GM21717 (cell line): ENCODE measurements around the gene C3orf18.

Experiments
- ATAC-seq: cut with Tn5 transposase; IDR thresholded peaks from one replicate; pipeline ENCODE4 v1.9.1; 2021; ENCODE audit warnings: mild to moderate bottlenecking, moderate library complexity; ENCODE audit not compliant: unreplicated experiment

Gene C3orf18

GRCh38 chr3:50551681-50552435, 15.7 kb downstream of the C3orf18 start:
- ATAC-seq: no peak

- ATAC-seq: no peak
Measured at GRCh38 chr3:50551054-50551659, 16.4 kb downstream of the C3orf18 start.

GRCh38 chr3:50550079-50550736, 17.3 kb downstream of the C3orf18 start:
- ATAC-seq: no peak

- ATAC-seq: no peak
Measured at GRCh38 chr3:50549226-50549625, 18.3 kb downstream of the C3orf18 start.

GRCh38 chr3:50545781-50546180, 21.8 kb downstream of the C3orf18 start:
- ATAC-seq: no peak

GRCh38 chr3:50542177-50543034, 25.1 kb downstream of the C3orf18 start:
- no peak for ATAC-seq

- no peak for ATAC-seq
Measured at GRCh38 chr3:50539356-50540286, 27.9 kb downstream of the C3orf18 start.

- ATAC-seq: no peak
Measured at GRCh38 chr3:50537421-50538129, 30.0 kb downstream of the C3orf18 start.

GRCh38 chr3:50536471-50537180, 30.9 kb downstream of the C3orf18 start:
- ATAC-seq: no peak

GRCh38 chr3:50534681-50535330, 32.7 kb downstream of the C3orf18 start:
- ATAC-seq: no peak

GRCh38 chr3:50533807-50534461, 33.6 kb downstream of the C3orf18 start:
- ATAC-seq: no peak

GRCh38 chr3:50533316-50533715, 34.2 kb downstream of the C3orf18 start:
- ATAC-seq: no peak

GRCh38 chr3:50532062-50532705, 35.4 kb downstream of the C3orf18 start:
- no peak for ATAC-seq

GRCh38 chr3:50531201-50531600, 36.3 kb downstream of the C3orf18 start:
- ATAC-seq: no peak

- ATAC-seq: no peak
Measured at GRCh38 chr3:50530001-50530970, 37.3 kb downstream of the C3orf18 start.

- ATAC-seq: no peak
Measured at GRCh38 chr3:50525987-50526386, 41.6 kb downstream of the C3orf18 start.
